SU-DHL-6 (cell line): Measurements from ENCODE around the gene IFFO2.

Source experiments
- CTCF ChIP-seq: fragments of 200-600 bp; sonication (generic); IDR thresholded peaks from one replicate; pipeline ENCODE4 v1.5.1; 2017; ENCODE audit warnings: antibody characterized with exemption, mild to moderate bottlenecking, low read length, moderate library complexity; ENCODE audit not compliant: insufficient read depth, poor library complexity, severe bottlenecking
- EZH2phosphoT487 ChIP-seq: fragments of 200-600 bp; sonication (generic), shearing (Covaris generic); conservative IDR thresholded peaks from 2 replicates; pipeline ENCODE4 v1.6.1; 2018; ENCODE audit warnings: mild to moderate bottlenecking, antibody characterized with exemption, low read length, moderate library complexity, mixed read lengths

- no peak for TF ChIP-seq EZH2phosphoT487
- no peak for TF ChIP-seq CTCF
Measured at GRCh38 chr1:18989176-18989799, 32.8 kb upstream of the IFFO2 start.
